RWPE2 (cell line): Measurements from ENCODE around the gene RHOBTB3.

ENCODE experiments used
- ATAC-seq: fragments of 200-7000 bp; cut with Tn5 transposase; 3 replicates; pipeline ENCODE4 v1.9.1; 2021; ENCODE audit warnings: low read depth
- DNase-seq: peaks from one replicate; pipeline ENCODE4 v3.0.0-alpha.2; 2020; ENCODE audit warnings: low spot score
- H3K27ac ChIP-seq: fragments of 450-650 bp; 2 replicates; pipeline ENCODE4 v1.5.1; 2017; ENCODE audit warnings: mild to moderate bottlenecking; ENCODE audit not compliant: poor library complexity, severe bottlenecking
- H3K27me3 ChIP-seq: fragments of 250-450 bp; sonication (Bioruptor Pico); 2 replicates; pipeline ENCODE4 v1.5.1; 2021; ENCODE audit warnings: mild to moderate bottlenecking, moderate library complexity; ENCODE audit not compliant: insufficient read depth, poor library complexity, severe bottlenecking
- H3K36me3 ChIP-seq: fragments of 250-450 bp; sonication (Bioruptor Pico); 2 replicates; pipeline ENCODE4 v1.5.1; 2020; ENCODE audit warnings: low read depth, mild to moderate bottlenecking, moderate library complexity
- H3K4me1 ChIP-seq: fragments of 250-450 bp; sonication (Bioruptor Pico); 2 replicates; pipeline ENCODE4 v1.5.1; 2021; ENCODE audit warnings: mild to moderate bottlenecking, moderate library complexity; ENCODE audit not compliant: insufficient read depth, poor library complexity, severe bottlenecking
- H3K4me3 ChIP-seq: fragments of 250-450 bp; sonication (Bioruptor Pico); 2 replicates; pipeline ENCODE4 v1.5.1; 2021; ENCODE audit warnings: mild to moderate bottlenecking, moderate library complexity; ENCODE audit not compliant: severe bottlenecking
- H3K9me3 ChIP-seq: fragments of 250-450 bp; sonication (Bioruptor Pico); 2 replicates; pipeline ENCODE4 v1.5.1; 2021; ENCODE audit warnings: mild to moderate bottlenecking, moderate library complexity; ENCODE audit not compliant: severe bottlenecking
- TF ChIP-seq, protein P1 (sequence below): fragments of 450-650 bp; IDR thresholded peaks from one replicate; pipeline ENCODE4 v1.5.1; 2017; ENCODE audit warnings: mild to moderate bottlenecking, moderate library complexity; ENCODE audit not compliant: poor library complexity, severe bottlenecking

Gene RHOBTB3

DNA sequence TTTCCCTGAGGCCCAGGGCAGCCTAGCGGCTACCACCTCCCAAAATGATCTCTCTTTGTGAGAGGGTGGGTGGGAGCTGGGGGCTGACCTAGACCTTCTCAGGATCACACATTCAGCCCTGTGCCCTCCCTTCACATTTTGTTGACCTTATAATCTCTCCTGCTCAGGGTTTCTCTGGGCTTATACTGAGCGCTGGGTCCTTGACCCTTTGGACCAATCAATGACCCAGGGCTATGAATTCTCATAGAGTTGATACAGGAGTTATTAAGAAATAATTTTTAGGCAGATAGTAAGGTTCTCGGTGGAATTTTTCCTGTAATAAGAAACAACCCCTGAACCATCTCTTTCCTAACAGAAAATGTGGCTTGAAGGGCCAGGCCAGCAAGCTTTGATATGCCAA lies 69.4 kb downstream of the RHOBTB3 start:
- Histone ChIP-seq H3K4me1 (no peaks in the 10 kb centered on the region), H3K36me3 (no peaks in the 10 kb centered on the region), H3K4me3 (no peak overlapping the region), H3K27me3 (no peaks in the 10 kb centered on the region), H3K9me3 (no peaks in the 10 kb centered on the region), H3K27ac (no peak overlapping the region)
- no peak for ATAC-seq
- TF ChIP-seq, protein P1, sequence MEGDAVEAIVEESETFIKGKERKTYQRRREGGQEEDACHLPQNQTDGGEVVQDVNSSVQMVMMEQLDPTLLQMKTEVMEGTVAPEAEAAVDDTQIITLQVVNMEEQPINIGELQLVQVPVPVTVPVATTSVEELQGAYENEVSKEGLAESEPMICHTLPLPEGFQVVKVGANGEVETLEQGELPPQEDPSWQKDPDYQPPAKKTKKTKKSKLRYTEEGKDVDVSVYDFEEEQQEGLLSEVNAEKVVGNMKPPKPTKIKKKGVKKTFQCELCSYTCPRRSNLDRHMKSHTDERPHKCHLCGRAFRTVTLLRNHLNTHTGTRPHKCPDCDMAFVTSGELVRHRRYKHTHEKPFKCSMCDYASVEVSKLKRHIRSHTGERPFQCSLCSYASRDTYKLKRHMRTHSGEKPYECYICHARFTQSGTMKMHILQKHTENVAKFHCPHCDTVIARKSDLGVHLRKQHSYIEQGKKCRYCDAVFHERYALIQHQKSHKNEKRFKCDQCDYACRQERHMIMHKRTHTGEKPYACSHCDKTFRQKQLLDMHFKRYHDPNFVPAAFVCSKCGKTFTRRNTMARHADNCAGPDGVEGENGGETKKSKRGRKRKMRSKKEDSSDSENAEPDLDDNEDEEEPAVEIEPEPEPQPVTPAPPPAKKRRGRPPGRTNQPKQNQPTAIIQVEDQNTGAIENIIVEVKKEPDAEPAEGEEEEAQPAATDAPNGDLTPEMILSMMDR, result no peak
- DNase-seq, result no peak

DNA sequence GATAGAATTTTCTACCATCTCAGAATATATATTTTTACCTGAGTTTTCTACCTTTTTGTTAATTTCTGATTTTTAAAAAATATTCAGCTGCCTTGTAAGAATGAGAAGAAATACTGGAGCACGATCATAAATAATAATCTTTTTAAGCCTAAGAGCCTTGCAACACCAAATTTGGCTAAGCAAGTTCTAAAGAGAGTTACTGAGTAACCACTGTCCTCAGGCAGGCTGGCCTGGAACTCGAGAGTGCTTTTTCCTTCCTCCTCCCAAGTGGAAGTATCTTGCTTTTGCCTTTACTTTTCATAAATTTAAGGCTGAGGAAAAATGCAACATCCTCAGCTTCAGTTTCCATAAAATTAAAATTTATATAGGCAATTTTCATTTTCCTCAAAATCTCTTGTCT lies 70.4 kb downstream of the RHOBTB3 start:
- Histone ChIP-seq H3K27me3 (no peaks in the 10 kb centered on the region), H3K4me1 (no peaks in the 10 kb centered on the region), H3K4me3 (no peak overlapping the region), H3K27ac (no peak overlapping the region), H3K36me3 (no peaks in the 10 kb centered on the region), H3K9me3 (no peaks in the 10 kb centered on the region)
- TF ChIP-seq, protein P1, result no peak
- no peak for ATAC-seq
- DNase-seq, result no peak

DNA sequence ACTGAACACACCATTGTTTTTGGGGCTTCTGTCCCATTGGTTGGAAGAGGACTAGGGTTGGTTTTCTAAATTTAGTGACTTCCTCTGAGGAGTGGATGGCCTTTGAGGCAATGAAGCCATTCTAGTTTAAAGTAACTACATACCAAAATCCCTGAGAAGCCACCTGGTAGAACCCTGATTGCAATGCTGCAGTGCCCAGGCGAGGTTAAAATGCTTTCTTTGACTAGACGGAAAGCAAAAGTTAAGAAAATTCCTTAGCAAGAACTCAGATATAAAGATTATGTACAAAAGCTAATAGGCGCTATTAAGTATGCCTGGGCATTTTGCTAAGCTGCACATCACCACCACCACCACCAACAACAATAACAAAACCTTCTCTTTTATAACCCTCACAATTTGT lies 70.8 kb downstream of the RHOBTB3 start:
- H3K27ac ChIP-seq, result no peak overlapping the region
- H3K27me3 ChIP-seq, result no peaks in the 10 kb centered on the region
- DNase-seq, result no peak

DNA sequence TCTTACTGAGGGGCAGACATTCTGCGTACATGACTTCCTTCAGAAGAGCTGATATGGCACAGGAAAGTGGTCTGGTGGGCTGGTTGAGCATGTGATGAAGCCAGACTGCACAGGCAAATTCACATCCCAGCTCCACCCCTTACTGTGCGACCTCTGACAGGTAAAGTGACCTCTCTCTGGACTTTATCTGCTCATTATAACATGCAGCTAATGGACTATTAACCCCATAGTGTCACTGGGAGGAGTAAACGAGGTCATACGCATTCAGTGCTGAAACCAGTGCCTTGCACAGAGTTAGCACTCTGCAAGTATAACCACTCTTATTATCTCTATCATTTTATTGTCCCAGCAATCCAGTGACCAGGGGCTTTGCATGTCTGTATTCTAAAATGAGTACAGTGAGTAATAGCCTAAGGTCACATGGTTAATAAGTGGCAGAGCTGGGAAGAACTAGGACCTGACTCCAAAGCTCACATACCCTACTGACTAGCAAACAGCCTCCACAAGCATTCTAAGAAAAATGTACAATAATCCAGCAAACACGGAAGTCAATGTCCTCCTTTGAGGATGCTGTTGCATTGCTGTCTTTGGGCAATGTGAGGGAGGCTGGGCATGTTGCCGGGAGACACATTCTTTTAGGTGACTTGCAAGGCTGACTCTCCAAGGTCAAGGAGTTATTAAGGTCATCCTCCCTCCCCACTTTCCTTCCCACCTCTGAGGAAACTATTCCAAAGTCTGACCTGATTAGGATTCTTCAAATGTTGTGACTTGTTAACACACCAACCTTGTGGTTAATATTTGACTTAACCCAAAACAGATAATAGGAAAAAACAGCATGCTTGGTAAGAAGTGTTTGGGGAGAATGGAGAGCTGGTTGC lies 72.4 kb downstream of the RHOBTB3 start:
- TF ChIP-seq, protein P1, result no peak
- Histone ChIP-seq H3K4me1 (no peaks in the 10 kb centered on the region), H3K27ac (no peak overlapping the region), H3K4me3 (no peak overlapping the region), H3K27me3 (no peaks in the 10 kb centered on the region), H3K9me3 (no peaks in the 10 kb centered on the region), H3K36me3 (no peaks in the 10 kb centered on the region)
- ATAC-seq (peak; percentile 19; the same call in 1 of the 3 replicates), DNase-seq (no peak)

More for the DNA sequence above, 70.8 kb downstream of the RHOBTB3 start:
- TF ChIP-seq, protein P1, result no peak
- Histone ChIP-seq H3K36me3 (no peaks in the 10 kb centered on the region), H3K4me1 (no peaks in the 10 kb centered on the region), H3K9me3 (no peaks in the 10 kb centered on the region), H3K4me3 (no peak overlapping the region)
- ATAC-seq, result no peak
